Measurements from ENCODE around the gene WDR45B. TPM values are rescaled to one million over a fixed set of nuclear protein-coding genes. Genes with fewer than 3 reads are reported as not detected.

WDR45B gene
- total RNA-seq, 1 experiment from 2014 or later: 110 TPM

GRCh38 chr17:82605939-82606600, 42.2 kb downstream of the WDR45B start:
- Mint-ChIP-seq H3K27me3 (ENCODE audit: low read depth) (no peaks in the 10 kb centered on the region; the same call in 1 of the 2 replicates), H3K4me1 (peaks cover 2 to 4% of the 10 kb centered on the region in 2 experiments; a peak in 2 of 4 replicates), H3K4me3 (no peak overlapping the region), H3K36me3 (ENCODE audit: insufficient read depth in 1 of 3, low read depth in 3 of 3) (peaks cover 41 to 94% (median 86%) of the 10 kb centered on the region in 3 experiments; a peak in 6 of 7 replicates), H3K9me3 (peaks cover 0 to 6% of the 10 kb centered on the region in 2 experiments; a peak in 3 of 5 replicates), H3K27ac (peak overlapping the region in 1 of 3 experiments; percentile 89; a peak in 2 of 7 replicates)
- no peak for DNase-seq
- Histone ChIP-seq H3K27ac (ENCODE audit: insufficient read length, low read depth, low read length) (no peak overlapping the region), H3K79me2 (ENCODE audit: insufficient read depth, low read length) (no peaks in the 10 kb centered on the region), H3K18ac (ENCODE audit: insufficient read length, low read depth, low read length) (no peak overlapping the region), H3T11ph (ENCODE audit: low read length) (no peak overlapping the region), H2AK5ac (ENCODE audit: insufficient read length, low read length) (no peak overlapping the region), H4K5ac (ENCODE audit: insufficient read length, low read depth, low read length) (no peak overlapping the region), H4K20me1 (ENCODE audit: control insufficient read depth, insufficient read depth, insufficient read length) (no peaks in the 10 kb centered on the region), H3K23ac (ENCODE audit: insufficient read length, low read depth, low read length) (no peak overlapping the region), H3K9ac (ENCODE audit: extremely low read depth, insufficient read length, low read length) (no peak overlapping the region), H3K9me3 (ENCODE audit: control insufficient read depth, low read depth, low read length) (no peaks in the 10 kb centered on the region), H3K4me1 (ENCODE audit: insufficient read depth, low read length) (no peaks in the 10 kb centered on the region), H3K79me1 (ENCODE audit: insufficient read depth, low read depth, low read length, poor library complexity, severe bottlenecking) (no peaks in the 10 kb centered on the region), H3K4me2 (ENCODE audit: insufficient read depth, insufficient read length, low read length) (no peak overlapping the region), H2BK120ac (ENCODE audit: low read depth, low read length, poor library complexity, severe bottlenecking) (no peak overlapping the region), H2AFZ (ENCODE audit: low read length) (no peak overlapping the region), H2BK15ac (ENCODE audit: low read depth, low read length) (no peak overlapping the region), H2BK12ac (ENCODE audit: insufficient read length, low read depth, low read length) (no peak overlapping the region), H3K23me2 (ENCODE audit: insufficient read length, low read depth, low read length, poor library complexity, severe bottlenecking) (no peaks in the 10 kb centered on the region), H3K4ac (ENCODE audit: low read depth, low read length) (no peak overlapping the region), H2BK20ac (ENCODE audit: low read depth, low read length, poor library complexity, severe bottlenecking) (no peak overlapping the region), H3K14ac (ENCODE audit: insufficient read depth, low read length) (no peak overlapping the region), H2BK5ac (ENCODE audit: insufficient read length, low read length) (no peak overlapping the region), H3K27me3 (ENCODE audit: insufficient read depth, low read length) (no peaks in the 10 kb centered on the region), H4K91ac (ENCODE audit: insufficient read length, low read depth, low read length) (no peak overlapping the region), H3K56ac (ENCODE audit: insufficient read length, low read depth, low read length) (no peak overlapping the region), H4K8ac (replicated peaks; ENCODE audit: insufficient read length, low read depth, low read length) (no peak overlapping the region)
- WGBS (ENCODE audit: extremely low coverage, insufficient read length, low lambda C conversion rate): no CpG with 5 or more reads among the region's 16 CpGs
- no peak for TF ChIP-seq CTCF (conservative IDR thresholded peaks at IDR 0.05)
